T-helper 1 cell treated with Interleukin-12 subunit alpha and Interleukin-12 subunit beta and Interleukin-4 antibody, amounts not matched to agents 30 μg/mL and 1 μg/mL, for 36 hours (primary cell): Measurements from ENCODE around the gene NDUFA8.
A peak's percentile ranks its signal among the peaks of the same experiment; 100 is the strongest.

Experiments used
- H3K27ac Mint-ChIP-seq: one replicate; pipeline ENCODE4 v1.8.0; 2021; ENCODE audit warnings: mild to moderate bottlenecking, mixed read lengths
- H3K27me3 Mint-ChIP-seq: one replicate; pipeline ENCODE4 v1.8.0; 2021; ENCODE audit warnings: low read depth, mixed read lengths
- H3K36me3 Mint-ChIP-seq: one replicate; pipeline ENCODE4 v1.8.0; 2021; ENCODE audit warnings: low read depth, mixed read lengths
- H3K4me1 Mint-ChIP-seq: one replicate; pipeline ENCODE4 v1.8.0; 2021; ENCODE audit warnings: low read depth, mixed read lengths
- H3K4me3 Mint-ChIP-seq: one replicate; pipeline ENCODE4 v1.8.0; 2021; ENCODE audit warnings: mild to moderate bottlenecking, moderate library complexity, mixed read lengths
- H3K9me3 Mint-ChIP-seq: one replicate; pipeline ENCODE4 v1.8.0; 2021; ENCODE audit warnings: mixed read lengths

NDUFA8 gene

DNA sequence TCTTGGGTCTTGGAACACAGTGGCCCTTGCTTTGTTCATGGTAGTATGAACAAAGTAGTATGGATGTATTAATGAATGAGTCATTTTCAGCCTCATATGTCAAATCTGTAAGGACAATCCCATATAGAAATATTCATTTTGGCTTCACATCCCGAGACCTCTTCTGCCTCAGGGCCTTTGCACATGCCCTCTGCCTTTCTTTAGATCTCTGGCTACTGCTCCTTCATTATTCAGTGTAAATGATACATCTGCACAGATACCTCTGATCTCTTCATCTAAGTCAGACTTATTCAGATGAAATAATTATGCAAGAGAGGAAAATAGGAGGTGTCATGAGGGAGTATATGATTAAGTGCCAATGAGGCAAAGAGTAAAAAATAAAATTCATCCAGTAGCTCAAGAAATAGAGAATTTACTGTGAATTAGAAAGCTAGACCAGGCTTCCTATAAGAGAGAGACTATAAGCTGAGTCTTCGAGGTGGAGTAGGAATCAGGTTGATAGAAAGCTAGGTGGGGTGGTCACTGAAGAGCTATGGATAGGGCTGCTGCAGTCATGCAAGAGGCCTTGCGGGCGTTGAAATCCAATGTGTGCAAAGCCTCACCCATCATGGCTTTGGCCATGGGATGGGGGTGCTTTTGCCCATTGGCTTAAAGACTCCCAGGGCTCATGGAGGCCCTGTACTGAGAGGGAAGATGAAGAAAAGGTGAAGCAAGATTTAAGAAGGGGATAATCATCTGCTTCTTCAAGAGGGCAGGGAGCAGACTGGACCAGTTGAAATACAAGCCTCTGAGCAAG lies 62.8 kb downstream of the NDUFA8 start:
- Mint-ChIP-seq H3K27me3 (peaks cover 28% of the 10 kb centered on the region), H3K27ac (no peak overlapping the region), H3K4me3 (no peak overlapping the region), H3K9me3 (no peaks in the 10 kb centered on the region), H3K4me1 (peaks cover 21% of the 10 kb centered on the region), H3K36me3 (no peaks in the 10 kb centered on the region)

DNA sequence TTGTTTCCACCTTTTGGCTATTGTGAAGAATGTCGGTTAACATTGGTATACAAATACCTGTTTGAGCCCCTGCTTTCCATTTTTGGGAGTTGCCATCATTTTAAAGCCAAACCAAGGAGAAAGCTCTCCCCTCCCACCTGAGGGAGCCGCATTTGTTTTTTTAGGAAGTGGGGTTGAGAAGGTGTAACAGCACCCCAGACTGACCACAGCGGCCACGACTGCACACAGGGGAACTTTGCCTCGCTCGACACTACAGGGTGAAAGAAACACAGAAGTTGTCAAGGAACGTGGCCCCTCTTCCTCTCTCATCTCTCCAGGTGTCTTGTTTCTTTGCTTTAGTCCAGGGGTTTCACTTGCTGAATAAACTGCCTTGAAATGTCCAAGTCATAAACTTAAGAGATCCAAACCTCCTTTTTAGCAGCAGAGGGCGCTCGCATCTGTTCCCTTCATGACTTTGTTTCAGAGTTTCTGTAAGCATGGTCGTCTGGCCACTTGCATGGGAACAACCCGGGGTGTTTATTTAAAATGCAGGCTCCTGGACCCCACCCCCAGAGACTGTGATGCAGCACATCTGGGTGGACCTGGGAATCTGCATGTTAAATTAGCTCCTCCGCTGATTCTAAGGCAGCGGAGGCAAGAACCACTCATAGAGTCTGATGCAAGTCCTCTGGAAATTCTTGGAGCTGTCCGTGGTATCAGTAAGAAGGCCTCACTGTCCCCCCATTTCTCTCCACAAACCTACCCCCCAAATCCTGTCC lies 64.4 kb downstream of the NDUFA8 start:
- no peaks in the 10 kb centered on the region for H3K9me3 Mint-ChIP-seq
- no peak overlapping the region for H3K27ac Mint-ChIP-seq
- H3K27me3 Mint-ChIP-seq: peaks cover 28% of the 10 kb centered on the region
- no peaks in the 10 kb centered on the region for H3K36me3 Mint-ChIP-seq
- H3K4me1 Mint-ChIP-seq: peaks cover 31% of the 10 kb centered on the region
- peak overlapping the region; percentile 15 for H3K4me3 Mint-ChIP-seq
